Hematopoietic multipotent progenitor cell treated with erythropoietin and hydrocortisone succinate and interleukin-3 and kit ligand, for 4 days (in vitro differentiated cells): Measurements from ENCODE around the gene STIMATE.

Source experiments
- DNase-seq: peaks from one replicate; pipeline ENCODE4 v3.0.0-alpha.2; 2015

Gene STIMATE

DNA sequence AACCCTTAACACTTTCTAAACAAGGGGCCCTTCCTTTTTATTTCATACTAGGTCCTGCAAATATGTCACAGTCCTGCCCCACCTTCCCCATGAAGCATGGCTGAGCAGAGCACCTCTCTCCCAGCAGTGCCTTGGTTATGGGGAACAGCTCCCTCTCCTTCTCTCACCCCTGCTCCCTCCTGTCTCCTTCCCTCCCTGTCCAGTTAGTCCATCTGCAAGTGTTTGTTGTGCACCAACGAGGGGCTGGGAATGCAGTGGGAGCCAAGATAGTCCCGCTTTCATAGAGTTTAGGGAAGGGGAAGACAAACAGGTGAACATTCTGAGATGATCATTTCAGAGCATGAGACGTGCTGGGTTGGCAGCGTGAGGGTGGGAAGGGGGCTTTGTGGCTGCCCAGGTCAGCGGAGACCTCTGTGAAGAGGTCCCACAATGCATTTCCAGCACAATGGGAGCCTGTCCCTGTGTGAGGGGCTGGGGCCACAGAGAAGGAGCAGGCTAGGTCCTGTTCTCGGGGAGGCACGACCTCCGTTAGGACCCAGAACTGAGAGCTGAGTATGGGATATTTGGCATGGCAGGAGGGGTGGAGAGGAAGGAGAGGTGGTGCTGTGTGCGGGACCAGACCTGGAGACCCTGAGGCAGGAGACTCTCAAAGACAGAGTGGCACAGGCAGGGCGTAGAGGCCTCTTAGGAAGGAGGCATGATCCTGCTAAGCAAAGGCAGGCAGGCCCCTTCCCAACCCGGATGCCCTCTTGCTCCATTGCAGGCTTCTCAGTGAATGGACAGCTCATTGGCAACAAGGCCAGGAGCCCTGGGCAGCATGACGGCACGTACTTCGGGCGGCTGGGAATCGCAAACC, 108.2 kb downstream of the STIMATE start:
- DNase-seq, result no peak

DNA sequence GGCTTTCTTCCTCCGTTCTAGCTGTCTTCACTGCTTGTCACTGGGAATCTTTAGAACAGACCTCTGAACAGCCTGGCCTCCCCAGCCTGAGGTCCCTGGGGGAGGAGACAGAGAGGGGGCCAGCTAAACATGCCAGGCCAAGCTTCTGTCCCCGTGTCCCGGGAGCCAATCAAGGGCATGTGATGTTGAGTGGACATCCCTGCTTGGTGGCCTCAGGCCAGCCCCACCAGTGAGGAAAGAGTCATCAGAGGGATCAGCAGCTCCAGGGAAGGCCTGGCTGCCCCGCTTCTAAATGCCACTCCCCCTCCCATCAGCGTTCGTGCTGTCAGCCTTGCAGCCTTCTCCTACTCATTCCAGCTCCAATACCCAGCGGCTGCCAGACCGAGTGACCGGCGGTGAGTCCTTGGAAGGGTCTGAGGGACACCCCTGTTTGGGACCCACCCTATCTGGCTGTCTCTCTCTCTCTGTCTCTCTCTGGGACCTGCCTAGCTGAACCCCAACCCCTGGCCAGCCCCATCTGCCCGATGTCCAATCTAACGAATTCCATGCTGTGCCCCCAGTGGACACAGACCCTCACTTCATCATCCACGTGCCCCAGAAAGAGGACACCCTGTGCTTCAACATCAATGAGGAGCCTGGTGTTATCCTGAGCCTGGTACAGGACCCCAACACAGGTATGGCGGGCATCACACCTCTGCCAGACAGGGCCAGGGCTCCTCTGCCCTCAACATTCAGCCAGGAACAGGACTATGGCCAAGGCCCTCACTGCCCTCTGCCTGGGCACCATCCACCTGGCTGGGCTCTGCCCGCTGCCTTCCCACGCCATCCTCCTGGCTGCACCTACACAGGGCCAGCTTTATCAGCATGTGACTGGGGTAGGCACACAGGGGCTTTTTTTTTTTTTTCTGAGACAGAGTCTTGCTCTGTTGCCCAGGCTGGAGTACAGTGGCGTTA, 109.4 kb downstream of the STIMATE start:
- no peak for DNase-seq

DNA sequence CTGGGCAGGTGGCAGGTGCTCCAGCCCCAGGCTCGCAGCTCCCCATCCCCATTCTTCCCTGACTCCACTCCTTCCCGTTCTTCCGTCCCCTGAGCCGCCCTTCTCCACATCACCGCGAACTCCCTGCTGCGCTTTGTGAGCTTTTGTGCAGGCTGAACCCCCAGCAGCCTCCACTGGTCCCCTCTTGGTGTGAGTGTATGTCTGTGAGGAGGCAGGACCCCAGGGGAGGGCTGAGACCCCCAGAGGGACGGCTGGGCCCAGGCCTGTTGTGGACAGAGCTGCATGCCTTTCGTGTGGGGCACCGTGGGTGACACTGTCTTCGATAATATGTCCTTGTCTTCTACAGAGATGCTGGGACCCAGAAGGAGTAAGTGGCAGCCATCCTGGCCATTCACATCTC, 110.1 kb downstream of the STIMATE start:
- DNase-seq, result no peak
